Mesenchymal stem cell (in vitro differentiated cells and primary cell): Measurements from ENCODE around the gene SPOCD1.
A peak's percentile ranks its signal among the peaks of the same experiment; 100 is the strongest.

Experiments
- DNase-seq: peaks from one replicate; pipeline ENCODE4 v3.0.0-alpha.2; 2013
- H2AFZ ChIP-seq: one replicate; pipeline ENCODE4 v1.6.1; 2013; ENCODE audit warnings: low read depth, mild to moderate bottlenecking, control low read depth, inconsistent platforms, low read length, moderate library complexity
- H2AK5ac ChIP-seq: 2 replicates; pipeline ENCODE4 v1.6.1; 2013; ENCODE audit warnings: low read length, moderate library complexity, mild to moderate bottlenecking, inconsistent platforms; ENCODE audit not compliant: severe bottlenecking
- H2BK120ac ChIP-seq: one replicate; pipeline ENCODE4 v1.6.1; 2013; ENCODE audit warnings: low read depth, mild to moderate bottlenecking, inconsistent platforms, low read length, moderate library complexity
- H2BK12ac ChIP-seq, 2 experiments: one replicate each; pipeline ENCODE4 v1.6.1; 2013; ENCODE audit warnings: inconsistent platforms in 2 of 2, low read length in 2 of 2, mild to moderate bottlenecking in 2 of 2, moderate library complexity in 2 of 2, control low read depth in 1 of 2
- H2BK15ac ChIP-seq: one replicate; pipeline ENCODE4 v1.6.1; 2013; ENCODE audit warnings: mild to moderate bottlenecking, low read depth, inconsistent platforms; ENCODE audit not compliant: poor library complexity, severe bottlenecking
- H2BK5ac ChIP-seq: 2 replicates; pipeline ENCODE4 v1.6.1; 2013; ENCODE audit warnings: low read depth, mild to moderate bottlenecking, low read length, control low read depth, inconsistent platforms; ENCODE audit not compliant: poor library complexity, severe bottlenecking
- H3K14ac ChIP-seq, 2 experiments: one replicate each; pipeline ENCODE4 v1.6.1; 2013; ENCODE audit warnings: inconsistent platforms in 2 of 2, low read length in 2 of 2, control low read depth in 1 of 2, mild to moderate bottlenecking in 1 of 2, moderate library complexity in 1 of 2
- H3K18ac ChIP-seq, 2 experiments: one replicate each; pipeline ENCODE4 v1.6.1; 2013; ENCODE audit warnings: inconsistent platforms in 2 of 2, low read length in 2 of 2, control low read depth in 1 of 2, low read depth in 1 of 2, mild to moderate bottlenecking in 1 of 2
- H3K23ac ChIP-seq, 2 experiments: one replicate each; pipeline ENCODE4 v1.6.1; 2013; ENCODE audit warnings: inconsistent platforms in 2 of 2, low read length in 2 of 2, mild to moderate bottlenecking in 2 of 2, moderate library complexity in 2 of 2, control low read depth in 1 of 2
- H3K27ac ChIP-seq: 2 replicates; pipeline ENCODE4 v1.5.1; 2013; ENCODE audit warnings: mild to moderate bottlenecking, moderate library complexity, low read length, control low read depth, inconsistent platforms; ENCODE audit not compliant: poor library complexity, severe bottlenecking
- H3K27me3 ChIP-seq, 2 experiments: 2 replicates each; pipeline versions ENCODE4 v1.6.1 to v1.7.0; 2013; ENCODE audit warnings: low read length in 2 of 2, mild to moderate bottlenecking in 2 of 2, moderate library complexity in 2 of 2, control low read depth in 1 of 2, inconsistent platforms in 1 of 2; ENCODE audit not compliant: control insufficient read depth in 1 of 2, insufficient read depth in 1 of 2
- H3K36me3 ChIP-seq, 2 experiments: 2 replicates each; pipeline versions ENCODE4 v1.6.1 to v1.7.0; 2013; ENCODE audit warnings: low read length in 2 of 2, control low read depth in 1 of 2, inconsistent platforms in 1 of 2, low read depth in 1 of 2, mild to moderate bottlenecking in 1 of 2; ENCODE audit not compliant: insufficient read depth in 2 of 2, control insufficient read depth in 1 of 2
- H3K4ac ChIP-seq, 2 experiments: one replicate each; pipeline ENCODE4 v1.6.1; 2013; ENCODE audit warnings: inconsistent platforms in 2 of 2, low read length in 2 of 2, mild to moderate bottlenecking in 2 of 2, moderate library complexity in 2 of 2, control low read depth in 1 of 2, low read depth in 1 of 2
- H3K4me1 ChIP-seq: 2 replicates; pipeline ENCODE4 v1.6.1; 2013; ENCODE audit warnings: low read depth, low read length, control low read depth; ENCODE audit not compliant: control insufficient read depth, insufficient read depth
- H3K4me2 ChIP-seq: 2 replicates; pipeline ENCODE4 v1.6.1; 2013; ENCODE audit warnings: low read length, mild to moderate bottlenecking, inconsistent platforms; ENCODE audit not compliant: poor library complexity, severe bottlenecking
- H3K4me3 ChIP-seq, 2 experiments: 2 replicates each; pipeline versions ENCODE4 v1.5.1 to v1.7.0; 2013; ENCODE audit warnings: low read length in 2 of 2, mild to moderate bottlenecking in 2 of 2, control low read depth in 1 of 2, low read depth in 1 of 2; ENCODE audit not compliant: insufficient read depth in 1 of 2
- H3K79me1 ChIP-seq: replicated peaks from 2 replicates; pipeline ENCODE4 v1.6.1; 2013; ENCODE audit warnings: mild to moderate bottlenecking, control low read depth, low read length, inconsistent platforms; ENCODE audit not compliant: poor library complexity, severe bottlenecking
- H3K9ac ChIP-seq: 2 replicates; pipeline ENCODE4 v1.7.0; 2013; ENCODE audit warnings: mild to moderate bottlenecking, low read length, moderate library complexity
- H3K9me3 ChIP-seq: 2 replicates; pipeline ENCODE4 v1.7.0; 2013; ENCODE audit warnings: mild to moderate bottlenecking, low read length; ENCODE audit not compliant: control insufficient read depth
- H4K8ac ChIP-seq: one replicate; pipeline ENCODE4 v1.6.1; 2013; ENCODE audit warnings: inconsistent platforms, mild to moderate bottlenecking, low read length, moderate library complexity
- H4K91ac ChIP-seq: one replicate; pipeline ENCODE4 v1.6.1; 2013; ENCODE audit warnings: mild to moderate bottlenecking, low read length, inconsistent platforms
- WGBS: methylation state at CpG from one replicate; pipeline ENCODE4 v1.1.7; 2013; ENCODE audit warnings: mixed read lengths; 5-methylcytosine and 5-hydroxymethylcytosine counted together

The SPOCD1 gene

DNA sequence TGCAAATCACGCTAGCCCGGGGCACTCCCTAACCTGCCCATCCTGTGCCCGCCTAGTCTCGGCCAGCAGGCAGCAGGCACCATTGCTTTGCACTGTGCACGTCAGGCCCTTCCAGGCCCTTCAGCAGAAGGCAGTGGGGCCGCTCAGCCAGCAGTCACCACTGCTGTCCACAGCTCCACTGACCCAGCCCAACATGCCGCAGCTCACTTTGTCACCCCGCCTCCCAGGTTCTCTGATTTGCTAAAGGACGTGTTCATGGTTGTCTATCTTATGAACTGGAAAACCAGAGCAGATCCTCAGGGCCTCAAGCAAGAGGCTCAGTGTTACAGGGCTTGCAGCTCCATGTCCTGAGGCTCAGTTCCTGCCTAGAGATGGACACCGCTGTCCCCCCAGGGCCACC lies 14.2 kb upstream of the SPOCD1 start:
- no peak overlapping the region for H2BK5ac ChIP-seq
- H3K18ac ChIP-seq = no peak overlapping the region
- H2AFZ ChIP-seq = no peak overlapping the region
- no peak overlapping the region for H2BK12ac ChIP-seq
- no peaks in the 10 kb centered on the region for H3K79me1 ChIP-seq
- H3K23ac ChIP-seq = peak overlapping the region in 1 of 2 experiments; percentile 9
- no peaks in the 10 kb centered on the region for H3K9me3 ChIP-seq
- WGBS = 86% methylated on average over 10 of the region's 10 CpGs
- H3K4ac ChIP-seq = no peak overlapping the region
- H3K14ac ChIP-seq = peak overlapping the region in 1 of 2 experiments; percentile 35
- H3K27me3 ChIP-seq = peaks cover 4 to 20% of the 10 kb centered on the region in 2 experiments
- no peaks in the 10 kb centered on the region for H3K36me3 ChIP-seq
- H3K9ac ChIP-seq = no peak overlapping the region
- H4K91ac ChIP-seq = no peak overlapping the region
- H2AK5ac ChIP-seq = no peak overlapping the region
- no peak overlapping the region for H3K4me3 ChIP-seq
- no peak overlapping the region for H3K4me2 ChIP-seq
- no peak overlapping the region for H2BK15ac ChIP-seq
- no peak overlapping the region for H2BK120ac ChIP-seq
- H4K8ac ChIP-seq = no peak overlapping the region
- H3K4me1 ChIP-seq = peaks cover 2% of the 10 kb centered on the region
- no peak overlapping the region for H3K27ac ChIP-seq
- DNase-seq = no peak

DNA sequence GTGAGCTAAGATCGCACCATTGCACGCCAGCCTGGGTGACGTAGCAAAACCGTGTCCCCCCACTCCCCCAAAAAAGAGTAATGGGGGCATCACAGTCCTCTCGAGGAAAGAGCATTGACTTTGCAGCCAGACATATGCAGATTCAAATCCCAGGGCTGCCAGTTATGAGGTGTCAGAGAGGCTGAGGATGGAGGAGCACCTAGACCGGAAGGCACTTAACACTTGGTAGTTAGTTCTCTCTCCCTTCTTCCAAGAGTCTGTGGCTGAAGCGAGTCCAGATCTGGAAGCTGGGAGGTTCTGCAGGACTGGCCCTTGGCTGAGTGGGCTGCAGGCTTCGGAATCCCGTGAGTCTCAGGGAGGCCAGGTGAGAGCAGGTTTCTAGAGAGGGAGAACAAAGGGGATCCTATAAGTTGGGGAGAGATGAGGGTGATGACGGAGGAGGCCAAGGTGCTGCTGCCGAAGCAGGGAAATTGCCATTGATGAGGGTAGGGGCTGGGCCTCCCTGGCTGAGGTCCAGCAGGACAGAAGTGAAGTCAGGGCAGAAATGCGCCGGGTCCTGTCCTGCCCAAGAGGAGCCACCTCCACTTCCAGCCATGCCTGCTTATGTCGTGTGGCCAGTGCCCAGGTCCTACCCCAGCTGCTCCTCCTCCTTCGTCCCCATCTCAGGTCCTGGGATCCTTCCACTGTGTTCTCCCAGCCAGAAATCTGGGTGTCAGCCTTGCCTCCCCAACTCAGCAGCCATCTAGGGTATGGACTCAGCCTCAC lies 13.3 kb upstream of the SPOCD1 start:
- H3K27ac ChIP-seq = no peak overlapping the region
- no peak overlapping the region for H3K4ac ChIP-seq
- no peaks in the 10 kb centered on the region for H3K36me3 ChIP-seq
- H2BK15ac ChIP-seq = no peak overlapping the region
- H3K4me3 ChIP-seq = no peak overlapping the region
- H3K18ac ChIP-seq = no peak overlapping the region
- no peak overlapping the region for H3K4me2 ChIP-seq
- H4K91ac ChIP-seq = no peak overlapping the region
- no peak overlapping the region for H2AFZ ChIP-seq
- no peak overlapping the region for H2AK5ac ChIP-seq
- H3K14ac ChIP-seq = no peak overlapping the region
- peaks cover 2% of the 10 kb centered on the region for H3K4me1 ChIP-seq
- H3K79me1 ChIP-seq = no peaks in the 10 kb centered on the region
- peaks cover 4 to 20% of the 10 kb centered on the region in 2 experiments for H3K27me3 ChIP-seq
- H4K8ac ChIP-seq = no peak overlapping the region
- no peak overlapping the region for H2BK5ac ChIP-seq
- WGBS = 95% methylated on average over 13 of the region's 15 CpGs
- no peaks in the 10 kb centered on the region for H3K9me3 ChIP-seq
- no peak overlapping the region for H3K23ac ChIP-seq
- H2BK120ac ChIP-seq = no peak overlapping the region
- H2BK12ac ChIP-seq = no peak overlapping the region
- no peak overlapping the region for H3K9ac ChIP-seq
- DNase-seq = no peak

- Histone ChIP-seq H2AK5ac (no peak overlapping the region), H2AFZ (no peak overlapping the region), H2BK120ac (no peak overlapping the region), H3K27ac (no peak overlapping the region), H3K4ac (no peak overlapping the region), H3K4me2 (no peak overlapping the region), H2BK15ac (no peak overlapping the region), H3K9ac (no peak overlapping the region), H3K18ac (no peak overlapping the region), H4K91ac (no peak overlapping the region), H3K27me3 (peaks cover 4 to 20% of the 10 kb centered on the region in 2 experiments), H3K4me1 (peaks cover 2% of the 10 kb centered on the region), H4K8ac (no peak overlapping the region), H3K14ac (no peak overlapping the region), H3K79me1 (no peaks in the 10 kb centered on the region), H2BK12ac (no peak overlapping the region), H3K4me3 (no peak overlapping the region), H3K9me3 (no peaks in the 10 kb centered on the region), H3K23ac (no peak overlapping the region), H2BK5ac (no peak overlapping the region), H3K36me3 (no peaks in the 10 kb centered on the region)
- DNase-seq = no peak
- WGBS = 80% methylated on average over 8 of the region's 8 CpGs
Observed at GRCh38 chr1:31828341-31828740, 12.5 kb upstream of the SPOCD1 start.

GRCh38 chr1:31823780-31824179 lies 8.0 kb upstream of the SPOCD1 start:
- Histone ChIP-seq H2BK5ac (no peak overlapping the region), H3K36me3 (no peaks in the 10 kb centered on the region), H3K9ac (no peak overlapping the region), H3K4ac (no peak overlapping the region), H2BK120ac (no peak overlapping the region), H4K91ac (no peak overlapping the region), H3K14ac (no peak overlapping the region), H2AK5ac (no peak overlapping the region), H3K4me2 (no peak overlapping the region), H2AFZ (no peak overlapping the region), H3K4me1 (no peaks in the 10 kb centered on the region), H3K27me3 (peaks cover 0 to under 1% of the 10 kb centered on the region in 2 experiments), H3K4me3 (no peak overlapping the region), H3K18ac (no peak overlapping the region), H3K27ac (no peak overlapping the region), H3K9me3 (no peaks in the 10 kb centered on the region), H3K23ac (no peak overlapping the region), H2BK12ac (no peak overlapping the region), H2BK15ac (no peak overlapping the region), H3K79me1 (no peaks in the 10 kb centered on the region), H4K8ac (no peak overlapping the region)
- no peak for DNase-seq
- WGBS = 98% methylated on average over 4 of the region's 4 CpGs
